CD4-positive, alpha-beta T cell treated with Interleukin-12 subunit alpha and Interleukin-12 subunit beta, for 1 hour (primary cell): Measurements from ENCODE around the gene SIM2.

ENCODE experiments used
- DNase-seq: peaks from one replicate; pipeline ENCODE4 v3.0.0-alpha.2; 2020

The SIM2 gene

GRCh38 chr21:36743446-36743845 is 44.5 kb downstream of the SIM2 start:
- no peak for DNase-seq

DNA sequence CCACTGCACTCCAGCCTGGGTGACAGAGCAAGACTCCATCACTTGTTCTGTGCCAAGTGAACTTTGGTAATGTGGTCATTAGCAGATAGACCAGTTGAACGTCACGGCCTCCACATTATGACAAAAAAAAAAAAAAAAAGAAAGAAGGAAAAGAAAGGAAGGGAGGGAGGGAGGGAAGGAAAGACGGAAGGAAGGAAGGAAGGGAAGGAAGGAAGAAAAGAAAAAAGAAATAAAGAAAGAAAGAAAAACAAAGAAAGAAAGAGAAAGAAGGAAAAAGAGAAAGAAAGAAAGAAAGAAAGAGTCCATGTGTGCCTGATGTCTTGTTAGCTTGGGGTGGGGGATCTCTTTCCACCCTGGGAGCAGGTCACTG is 45.3 kb downstream of the SIM2 start:
- DNase-seq = no peak

DNA sequence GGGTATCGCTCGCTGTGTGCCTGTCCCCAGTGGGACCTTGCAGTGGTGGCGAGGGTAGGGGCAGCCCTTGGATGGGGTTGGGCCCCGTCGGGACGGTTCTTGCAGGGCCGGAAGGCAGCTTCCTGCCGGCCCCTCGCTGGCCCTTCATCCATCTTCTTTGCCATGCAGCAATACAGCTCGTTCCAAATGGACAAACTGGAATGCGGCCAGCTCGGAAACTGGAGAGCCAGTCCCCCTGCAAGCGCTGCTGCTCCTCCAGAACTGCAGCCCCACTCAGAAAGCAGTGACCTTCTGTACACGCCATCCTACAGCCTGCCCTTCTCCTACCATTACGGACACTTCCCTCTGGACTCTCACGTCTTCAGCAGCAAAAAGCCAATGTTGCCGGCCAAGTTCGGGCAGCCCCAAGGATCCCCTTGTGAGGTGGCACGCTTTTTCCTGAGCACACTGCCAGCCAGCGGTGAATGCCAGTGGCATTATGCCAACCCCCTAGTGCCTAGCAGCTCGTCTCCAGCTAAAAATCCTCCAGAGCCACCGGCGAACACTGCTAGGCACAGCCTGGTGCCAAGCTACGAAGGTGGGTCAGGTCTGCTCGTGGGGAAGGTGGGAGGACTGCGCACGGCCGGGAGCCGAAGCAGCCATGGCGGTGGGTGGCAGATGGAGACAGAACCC is 45.8 kb downstream of the SIM2 start:
- DNase-seq = no peak

- no peak for DNase-seq
Measured at GRCh38 chr21:36745459-36745858, 46.5 kb downstream of the SIM2 start.

GRCh38 chr21:36747041-36747814 is 48.3 kb downstream of the SIM2 start:
- no peak for DNase-seq

DNA sequence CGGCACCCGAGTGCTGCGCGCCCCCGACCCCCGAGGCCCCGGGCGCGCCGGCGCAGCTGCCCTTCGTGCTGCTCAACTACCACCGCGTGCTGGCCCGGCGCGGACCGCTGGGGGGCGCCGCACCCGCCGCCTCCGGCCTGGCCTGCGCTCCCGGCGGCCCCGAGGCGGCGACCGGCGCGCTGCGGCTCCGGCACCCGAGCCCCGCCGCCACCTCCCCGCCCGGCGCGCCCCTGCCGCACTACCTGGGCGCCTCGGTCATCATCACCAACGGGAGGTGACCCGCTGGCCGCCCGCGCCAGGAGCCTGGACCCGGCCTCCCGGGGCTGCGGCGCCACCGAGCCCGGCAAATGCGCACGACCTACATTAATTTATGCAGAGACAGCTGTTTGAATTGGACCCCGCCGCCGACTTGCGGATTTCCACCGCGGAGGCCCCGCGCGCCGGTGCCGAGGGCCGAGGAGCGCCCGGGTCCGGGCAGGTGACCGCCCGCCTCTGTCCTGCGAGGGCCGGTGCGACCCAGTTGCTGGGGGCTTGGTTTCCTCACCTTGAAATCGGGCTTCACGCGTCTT is 49.0 kb downstream of the SIM2 start:
- no peak for DNase-seq

DNA sequence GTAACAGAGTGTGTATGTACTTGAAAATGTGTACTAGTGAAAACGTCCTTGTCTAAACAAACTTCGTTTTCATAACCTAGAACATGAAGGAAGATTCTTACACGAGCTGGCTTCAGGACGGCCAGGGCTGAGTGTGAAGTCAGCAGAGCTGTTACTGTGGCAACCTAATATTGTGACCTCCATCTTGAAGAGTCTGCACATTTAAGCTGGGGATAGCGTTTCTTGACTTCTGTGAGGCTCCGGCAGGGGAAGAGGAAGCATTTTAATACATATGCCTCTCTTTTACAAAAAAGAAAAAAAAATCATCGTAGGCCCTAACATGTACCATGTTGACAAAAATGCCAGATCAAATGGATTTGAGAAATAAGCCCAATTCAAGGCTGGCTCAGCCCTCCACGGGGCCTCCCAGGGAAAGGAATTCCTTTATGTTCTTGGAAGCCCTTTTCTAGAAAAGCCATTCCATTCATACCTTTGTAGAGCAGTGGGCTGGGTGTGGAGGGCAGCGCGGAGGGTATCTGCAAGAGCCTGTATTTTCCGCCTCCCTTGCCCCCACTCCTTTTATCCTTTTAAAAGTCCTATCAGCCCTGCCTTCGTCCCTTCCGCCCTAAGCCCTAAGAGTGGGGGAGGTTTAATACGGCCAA is 51.1 kb downstream of the SIM2 start:
- DNase-seq = no peak

- no peak for DNase-seq
Measured at GRCh38 chr21:36750576-36750959, 51.7 kb downstream of the SIM2 start.

- no peak for DNase-seq
Measured at GRCh38 chr21:36751383-36751782, 52.5 kb downstream of the SIM2 start.

- DNase-seq = no peak
Measured at GRCh38 chr21:36753556-36753955, 54.6 kb downstream of the SIM2 start.

- DNase-seq = no peak
Measured at GRCh38 chr21:36754241-36754898, 55.5 kb downstream of the SIM2 start.

- no peak for DNase-seq
Measured at GRCh38 chr21:36756527-36756926, 57.6 kb downstream of the SIM2 start.

DNA sequence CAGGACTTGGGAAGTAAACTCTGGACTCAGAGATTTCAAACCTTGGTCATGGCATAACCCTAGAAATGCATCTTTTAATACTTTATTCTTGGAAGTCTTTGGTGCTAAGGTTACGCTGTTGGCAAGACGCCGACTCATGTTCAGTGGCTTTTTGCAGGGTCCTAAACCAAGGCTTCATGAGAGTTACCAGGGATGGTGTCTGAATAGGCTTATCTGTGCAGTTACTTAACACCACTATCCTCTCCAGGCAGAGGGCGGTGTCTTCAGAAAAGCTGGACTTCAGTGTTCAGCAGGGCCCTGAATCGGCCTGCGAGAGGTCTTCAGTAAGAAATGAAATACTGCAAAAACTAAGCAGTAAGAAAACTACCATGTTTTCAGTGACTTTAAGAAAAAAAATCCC is 58.3 kb downstream of the SIM2 start:
- no peak for DNase-seq

- no peak for DNase-seq
Measured at GRCh38 chr21:36759348-36760083, 60.6 kb downstream of the SIM2 start.

GRCh38 chr21:36761685-36762084 is 62.8 kb downstream of the SIM2 start:
- DNase-seq = no peak

- DNase-seq = no peak
Measured at GRCh38 chr21:36762642-36763041, 63.7 kb downstream of the SIM2 start.

- DNase-seq = no peak
Measured at GRCh38 chr21:36763305-36763704, 64.4 kb downstream of the SIM2 start.

- DNase-seq = no peak
Measured at GRCh38 chr21:36765229-36765628, 66.3 kb downstream of the SIM2 start.

DNA sequence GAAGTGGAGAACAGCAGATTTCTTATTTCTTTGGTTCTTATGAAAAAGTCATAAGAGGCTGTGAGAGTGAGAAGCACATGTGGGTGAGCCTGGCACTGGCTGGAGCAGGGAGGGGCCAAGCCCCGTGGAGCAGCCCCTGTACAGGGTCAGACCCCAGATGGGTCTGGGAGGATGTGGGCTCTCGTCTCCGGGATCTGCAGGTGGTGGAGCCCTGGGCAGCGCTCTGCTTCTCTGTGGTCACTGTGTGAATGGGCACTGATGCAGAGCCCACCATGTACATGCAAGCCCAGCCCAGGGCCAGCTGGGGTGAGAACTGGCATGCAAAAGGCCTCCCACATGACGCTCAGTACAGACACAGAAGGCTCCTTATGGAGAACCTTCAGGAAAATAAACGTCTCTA is 67.6 kb downstream of the SIM2 start:
- DNase-seq = no peak

DNA sequence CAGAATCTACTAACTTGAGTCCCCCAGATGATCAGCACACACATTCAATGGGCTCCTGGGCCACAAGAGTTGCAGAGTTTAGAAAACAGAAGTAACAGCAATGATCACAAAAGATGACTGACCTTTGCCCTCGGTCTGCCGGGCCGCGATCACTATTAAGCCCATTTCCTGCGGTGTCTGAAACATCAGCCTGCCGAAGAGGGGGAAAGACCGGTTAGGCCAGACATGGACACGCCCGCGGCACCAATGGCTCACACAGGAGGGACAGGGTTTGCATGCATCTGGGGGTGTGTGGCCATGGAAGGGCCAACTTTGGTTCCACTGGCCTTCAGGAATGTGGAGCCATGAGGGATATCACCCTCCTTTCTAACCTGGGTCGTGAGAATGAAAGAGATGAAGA is 68.2 kb downstream of the SIM2 start:
- no peak for DNase-seq

DNA sequence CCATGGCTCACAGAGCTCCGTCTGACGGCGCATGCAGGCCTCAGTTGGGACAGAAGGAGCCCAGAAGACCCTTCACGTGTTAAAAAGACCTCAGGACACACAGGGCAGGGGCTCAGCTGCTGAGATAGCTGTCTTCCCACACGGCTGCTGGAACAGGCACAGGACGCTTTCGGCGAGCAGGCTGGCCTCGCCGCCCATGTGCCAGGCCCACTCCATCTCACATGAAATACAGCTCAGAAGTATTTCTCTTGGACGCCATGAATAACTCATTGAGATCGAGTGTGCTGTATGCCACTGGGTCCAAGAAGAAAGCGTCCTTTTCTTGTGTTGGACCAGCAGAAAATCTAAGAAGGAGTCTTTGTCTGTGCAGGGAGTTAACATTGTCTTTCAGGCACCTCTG is 69.6 kb downstream of the SIM2 start:
- DNase-seq = no peak

DNA sequence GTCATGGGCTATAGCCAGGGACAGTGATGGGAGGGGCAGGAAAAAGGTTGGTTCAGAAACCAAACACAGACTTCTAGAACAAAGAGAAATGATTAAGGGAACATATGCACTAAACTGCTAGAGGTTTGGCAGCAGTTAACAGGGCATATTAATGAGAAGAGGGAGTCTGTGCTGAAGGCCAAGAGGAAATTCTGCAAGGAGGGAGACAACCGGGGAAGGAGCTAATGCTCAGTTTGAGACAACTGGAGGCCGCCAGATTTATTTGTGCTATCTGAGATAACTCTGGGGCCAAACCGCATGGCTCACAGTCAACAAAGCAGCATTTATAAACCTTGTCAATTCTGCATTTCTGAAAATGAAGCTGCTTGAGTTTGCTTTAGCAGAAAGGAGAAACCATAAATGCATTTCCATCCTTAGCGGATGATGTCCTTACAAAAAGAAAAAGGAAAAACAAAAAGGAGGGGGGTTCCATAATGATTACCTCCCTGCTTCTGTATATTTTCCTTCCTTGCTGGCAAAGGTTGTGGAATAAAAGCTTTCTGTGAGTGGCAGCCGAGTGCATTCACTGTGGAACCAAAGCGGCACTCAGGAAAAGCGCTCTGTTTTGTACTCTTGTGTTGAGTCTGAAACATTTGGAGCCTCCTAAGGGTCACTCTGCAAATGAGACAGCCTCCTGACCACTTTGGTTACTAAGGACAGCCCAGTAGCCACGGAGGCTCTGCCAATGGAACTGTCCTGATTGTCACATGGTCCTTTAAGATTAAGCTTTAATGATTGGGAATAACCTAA is 70.3 kb downstream of the SIM2 start:
- no peak for DNase-seq
